Activated naive CD4-positive, alpha-beta T cell treated with anti-CD3 and anti-CD28 coated beads, Interleukin-2, amount 50 U/mL, for 72 hours (primary cell): ENCODE data around the gene ULBP3. TPM values are rescaled to one million over a fixed set of nuclear protein-coding genes. Genes with fewer than 3 reads are reported as not detected.
"Not testable (repeated sequence)": the region's sequence is repeated elsewhere in the genome, so short reads cannot be mapped to it uniquely, and the experiment has no call there.

ENCODE experiments used
- ATAC-seq, 2 donors: fragments of 150-1000 bp; cut with Tn5 transposase; 2 replicates each; pipeline ENCODE4 v1.10.0; 2021; ENCODE audit warnings: mild to moderate bottlenecking in 2 of 2, moderate library complexity in 2 of 2
- DNase-seq, 2 donors: peaks; one replicate each; pipeline ENCODE4 v3.0.0; 2021 to 2022; ENCODE audit warnings: low spot score in 2 of 2
- H3K27ac Mint-ChIP-seq, 2 donors: one replicate each; pipeline ENCODE4 v1.8.0; 2022; ENCODE audit warnings: mild to moderate bottlenecking in 2 of 2, mixed read lengths in 2 of 2
- H3K36me3 Mint-ChIP-seq, 2 donors: one replicate each; pipeline ENCODE4 v1.8.0; 2022; ENCODE audit warnings: mixed read lengths in 2 of 2
- H3K9me3 Mint-ChIP-seq, 2 donors: one replicate each; pipeline ENCODE4 v1.8.0; 2022; ENCODE audit warnings: mixed read lengths in 2 of 2
- total RNA-seq, 2 donors: library from RNA; stranded (reverse); gene quantifications; one replicate each; pipeline ENCODE4 v1.2.3, GENCODE V29; 2022

Gene ULBP3
- total RNA-seq, 2 donors from 2014 or later: not detected

GRCh38 chr6:150014623-150015280 lies 54.2 kb downstream of the ULBP3 start:
- not testable (repeated sequence) for H3K27ac Mint-ChIP-seq, DNase-seq, ATAC-seq, H3K9me3 Mint-ChIP-seq, H3K36me3 Mint-ChIP-seq

- not testable (repeated sequence) for H3K36me3 Mint-ChIP-seq, ATAC-seq, H3K27ac Mint-ChIP-seq, H3K9me3 Mint-ChIP-seq, DNase-seq
These were observed 54.9 kb downstream of the ULBP3 start for GRCh38 chr6:150013785-150014622.

GRCh38 chr6:150012846-150013784 lies 55.8 kb downstream of the ULBP3 start:
- not testable (repeated sequence) for DNase-seq, H3K36me3 Mint-ChIP-seq, H3K9me3 Mint-ChIP-seq, H3K27ac Mint-ChIP-seq, ATAC-seq

Other genes starting within 250 kb of the ULBP3 start
- 1 to 10 TPM; 3.6 to 4.1 TPM for gene LRP11, start 204.8 kb downstream of the ULBP3 start, total RNA-seq
- under 1 TPM in 1 of 2 donors, not detected in 1; 0.11 TPM for gene RAET1E, start 171.0 kb downstream of the ULBP3 start, total RNA-seq
- gene RAET1G, start 146.0 kb downstream of the ULBP3 start, total RNA-seq: not detected
- under 1 TPM; 0.18 to 0.66 TPM for gene ULBP2, start 127.1 kb downstream of the ULBP3 start, total RNA-seq
- gene ULBP1, start 105.2 kb downstream of the ULBP3 start, total RNA-seq: under 1 TPM; 0.77 to 0.99 TPM
- gene RAET1L, start 43.6 kb downstream of the ULBP3 start, total RNA-seq: not detected
- gene PPP1R14C, start 73.9 kb upstream of the ULBP3 start, total RNA-seq: under 1 TPM in 1 of 2 donors, not detected in 1; 0.16 TPM